ENCODE measurements around the gene KCNMB1. TPM values are rescaled to one million over a fixed set of nuclear protein-coding genes. Genes with fewer than 3 reads are reported as not detected.

Gene KCNMB1
- total and polyA plus RNA-seq, 8 donors = 0.05 to 0.94 (median 0.30) TPM

- H3K27ac ChIP-seq = no peak overlapping the region
- H3K9me3 ChIP-seq = no peaks in the 10 kb centered on the region
- no peaks in the 10 kb centered on the region for H3K4me1 ChIP-seq
- H3K36me3 ChIP-seq = no peaks in the 10 kb centered on the region
- no peaks in the 10 kb centered on the region for H3K27me3 ChIP-seq
- no peak for TF ChIP-seq CTCF (IDR thresholded peaks at IDR 0.05)
- FAIRE-seq (no peak), DNase-seq (no peak), ATAC-seq (no peak)
- intact Hi-C loops (cut with DNase I) = no loop called here
- 87 to 93% methylated on average over 2 of the region's 2 CpGs for WGBS, 2 donors
- no peak overlapping the region for H3K4me3 ChIP-seq
These were observed 21.2 kb upstream of the KCNMB1 start for GRCh38 chr5:170410401-170410800.

GRCh38 chr5:170408877-170409660 lies 19.9 kb upstream of the KCNMB1 start:
- WGBS, 2 donors = 67 to 75% methylated on average over 7 of the region's 7 CpGs
- no peak overlapping the region for H3K27ac ChIP-seq
- H3K9me3 ChIP-seq = no peaks in the 10 kb centered on the region
- H3K4me3 ChIP-seq = no peak overlapping the region
- H3K4me1 ChIP-seq = no peaks in the 10 kb centered on the region
- no peaks in the 10 kb centered on the region for H3K27me3 ChIP-seq
- no peak for ATAC-seq
- no peak for TF ChIP-seq CTCF (IDR thresholded peaks at IDR 0.05)
- no peaks in the 10 kb centered on the region for H3K36me3 ChIP-seq
- FAIRE-seq = no peak
- intact Hi-C loops (cut with DNase I) = no loop called here
- no peak for DNase-seq

GRCh38 chr5:170408226-170408625 lies 19.1 kb upstream of the KCNMB1 start:
- Histone ChIP-seq H3K36me3 (no peaks in the 10 kb centered on the region), H3K27ac (no peak overlapping the region), H3K27me3 (no peaks in the 10 kb centered on the region), H3K4me3 (no peak overlapping the region), H3K9me3 (no peaks in the 10 kb centered on the region), H3K4me1 (no peaks in the 10 kb centered on the region)
- DNase-seq (no peak), FAIRE-seq (no peak), ATAC-seq (no peak)
- intact Hi-C loops (cut with DNase I) = no loop called here
- WGBS, 2 donors = 26 to 31% methylated on average over 6 of the region's 6 CpGs
- no peak for TF ChIP-seq CTCF (IDR thresholded peaks at IDR 0.05)

- ATAC-seq = no peak
- TF ChIP-seq CTCF (IDR thresholded peaks at IDR 0.05) = no peak
- H3K36me3 ChIP-seq = no peaks in the 10 kb centered on the region
- no peaks in the 10 kb centered on the region for H3K9me3 ChIP-seq
- H3K4me1 ChIP-seq = no peaks in the 10 kb centered on the region
- H3K4me3 ChIP-seq = no peak overlapping the region
- no peak overlapping the region for H3K27ac ChIP-seq
- H3K27me3 ChIP-seq = no peaks in the 10 kb centered on the region
- 71 to 83% methylated on average over 6 of the region's 6 CpGs for WGBS, 2 donors
- no peak for FAIRE-seq
- no peak for DNase-seq
- intact Hi-C loops (cut with DNase I) = no loop called here
These were observed 17.9 kb upstream of the KCNMB1 start for GRCh38 chr5:170407062-170407461.

GRCh38 chr5:170405817-170406216 lies 16.6 kb upstream of the KCNMB1 start:
- no peak for DNase-seq
- no peaks in the 10 kb centered on the region for H3K36me3 ChIP-seq
- no peak for TF ChIP-seq CTCF (IDR thresholded peaks at IDR 0.05)
- H3K27me3 ChIP-seq = no peaks in the 10 kb centered on the region
- H3K9me3 ChIP-seq = no peaks in the 10 kb centered on the region
- WGBS, 2 donors = 29 to 30% methylated on average over 2 of the region's 2 CpGs
- no peak overlapping the region for H3K4me3 ChIP-seq
- H3K4me1 ChIP-seq = no peaks in the 10 kb centered on the region
- intact Hi-C loops (cut with DNase I) = no loop called here
- no peak overlapping the region for H3K27ac ChIP-seq
- ATAC-seq = no peak
- FAIRE-seq = no peak
